OCI-LY3 (cell line): ENCODE data around the gene RGMA.

Source experiments
- CTCF ChIP-seq: fragments of 200-600, 300-600 bp; sonication (generic); IDR thresholded peaks from 2 replicates; pipeline ENCODE4 v1.5.1; 2014; ENCODE audit warnings: antibody characterized with exemption, low read length, low read depth
- EZH2phosphoT487 ChIP-seq: fragments of 200-600 bp; shearing (Covaris generic); IDR thresholded peaks from 2 replicates; pipeline ENCODE4 v1.6.1; 2018; ENCODE audit warnings: antibody characterized with exemption, mixed run types, low read depth

- TF ChIP-seq CTCF (no peak), EZH2phosphoT487 (no peak)
These were observed 46.2 kb downstream of the RGMA start for GRCh38 chr15:93042691-93043378.
